Hindlimb muscle (tissue), 1 donor: ENCODE results near the gene MMP28. TPM values are rescaled to one million over a fixed set of nuclear protein-coding genes. Genes with fewer than 3 reads are reported as not detected.
"Not testable (repeated sequence)": the region's sequence is repeated elsewhere in the genome, so short reads cannot be mapped to it uniquely, and the experiment has no call there.

Experiments used
- DNase-seq: peaks from one replicate; pipeline ENCODE4 v3.0.0-alpha.2; 2013
- polyA plus RNA-seq: library from polyadenylated mRNA; unstranded; fragments of 120-200 nt; gene quantifications from one replicate; pipeline ENCODE4 v1.2.1, GENCODE V29; 2013; ENCODE audit not compliant: insufficient read length

Gene MMP28
- polyA plus RNA-seq, 1 donor = 4.5 TPM

- DNase-seq = no peak
These were observed 29.5 kb downstream of the MMP28 start for GRCh38 chr17:35765756-35766488.

DNA sequence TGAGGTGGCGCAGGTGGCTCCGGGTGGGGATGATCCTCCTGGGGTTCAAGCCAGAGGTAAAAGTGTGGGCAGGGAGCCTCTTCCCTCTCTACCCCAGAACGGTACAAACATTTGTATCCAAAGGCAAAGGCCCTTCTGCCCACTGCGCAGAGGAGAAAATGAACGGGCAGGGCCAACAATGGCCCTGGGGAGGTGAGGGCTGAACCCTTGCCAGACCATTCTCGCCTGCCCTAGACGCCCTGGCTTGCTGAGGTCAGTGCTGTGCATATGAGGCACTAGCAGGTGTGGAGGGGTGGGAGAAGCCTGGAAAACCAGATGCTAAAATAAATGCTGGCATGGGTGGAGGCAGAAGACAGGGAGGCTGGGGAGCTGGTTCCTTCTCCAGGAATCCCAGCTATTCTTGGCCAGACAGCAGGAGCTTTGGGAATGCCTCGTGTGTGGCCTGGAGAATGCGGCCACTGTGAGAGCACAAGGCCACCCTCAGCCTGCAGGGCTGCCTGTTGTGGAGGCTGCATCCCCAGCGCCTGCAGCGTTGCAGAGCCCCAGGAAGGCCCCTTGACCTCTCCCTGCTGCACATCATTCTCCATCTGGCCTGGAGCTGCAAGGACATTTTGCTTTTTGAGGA, 30.2 kb downstream of the MMP28 start:
- DNase-seq = no peak

- DNase-seq = peak; percentile 90
These were observed 31.1 kb downstream of the MMP28 start for GRCh38 chr17:35764123-35764991.

- no peak for DNase-seq
These were observed 31.7 kb downstream of the MMP28 start for GRCh38 chr17:35763767-35764122.

GRCh38 chr17:35761601-35762000, 33.8 kb downstream of the MMP28 start:
- no peak for DNase-seq

- no peak for DNase-seq
These were observed 34.9 kb downstream of the MMP28 start, which contains the start of gene C17orf50 for GRCh38 chr17:35760587-35760986. Gene C17orf50 (plus strand): TSS chr17:35760887. CDS start chr17:35760942, 55 bp downstream.

- no peak for DNase-seq
These were observed 38.2 kb downstream of the MMP28 start for GRCh38 chr17:35757243-35757642.

GRCh38 chr17:35752945-35753764, 42.3 kb downstream of the MMP28 start, which contains the start of gene GAS2L2:
Gene GAS2L2 (minus strand): TSS chr17:35753239. CDS start chr17:35752850, 389 bp downstream.
- DNase-seq = no peak

GRCh38 chr17:35752471-35752870, 43.0 kb downstream of the MMP28 start:
- DNase-seq = no peak

DNA sequence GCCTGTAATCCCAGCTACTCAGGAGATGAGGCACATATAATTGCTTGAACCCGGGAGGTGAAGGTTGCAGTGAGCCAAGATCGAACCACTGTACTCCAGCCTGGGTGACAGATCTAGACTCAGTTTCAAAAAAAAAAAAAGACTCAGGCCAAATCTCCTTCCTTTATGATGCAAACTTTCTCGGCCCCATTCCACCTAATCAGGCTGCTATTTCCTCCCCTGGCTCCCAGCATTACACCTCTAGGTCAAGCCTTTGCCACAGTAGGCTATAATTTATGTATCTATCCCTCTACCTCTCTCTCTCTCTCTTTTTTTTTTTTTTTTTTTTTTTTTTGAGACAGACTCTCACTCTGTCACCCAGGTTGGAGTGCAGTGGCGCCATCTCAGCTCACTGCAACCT, 43.9 kb downstream of the MMP28 start:
- not testable (repeated sequence) for DNase-seq

GRCh38 chr17:35750526-35751395, 44.7 kb downstream of the MMP28 start:
- no peak for DNase-seq

GRCh38 chr17:35749560-35750412, 45.7 kb downstream of the MMP28 start:
- DNase-seq = no peak

DNA sequence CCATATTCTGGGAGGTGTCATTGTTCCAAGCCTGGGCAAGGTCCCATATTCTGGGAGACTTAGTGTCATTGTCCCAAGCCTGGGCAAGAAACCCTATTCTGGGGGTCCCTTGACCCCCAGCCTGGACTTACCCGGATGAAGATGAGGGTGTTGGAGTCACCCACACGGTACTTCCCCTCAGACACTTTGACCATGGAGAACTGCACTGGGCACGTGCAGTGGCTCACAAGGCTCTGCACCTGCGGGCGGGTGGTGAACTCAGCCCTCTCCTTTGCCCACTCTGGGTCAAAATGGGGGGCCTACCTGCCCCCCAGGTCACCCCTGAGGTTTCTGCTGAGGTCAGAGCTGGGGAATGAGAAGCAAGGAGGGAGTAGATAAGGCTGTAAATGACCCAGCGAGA, 46.5 kb downstream of the MMP28 start:
- DNase-seq = no peak

GRCh38 chr17:35748341-35748841, 47.0 kb downstream of the MMP28 start:
- no peak for DNase-seq

DNA sequence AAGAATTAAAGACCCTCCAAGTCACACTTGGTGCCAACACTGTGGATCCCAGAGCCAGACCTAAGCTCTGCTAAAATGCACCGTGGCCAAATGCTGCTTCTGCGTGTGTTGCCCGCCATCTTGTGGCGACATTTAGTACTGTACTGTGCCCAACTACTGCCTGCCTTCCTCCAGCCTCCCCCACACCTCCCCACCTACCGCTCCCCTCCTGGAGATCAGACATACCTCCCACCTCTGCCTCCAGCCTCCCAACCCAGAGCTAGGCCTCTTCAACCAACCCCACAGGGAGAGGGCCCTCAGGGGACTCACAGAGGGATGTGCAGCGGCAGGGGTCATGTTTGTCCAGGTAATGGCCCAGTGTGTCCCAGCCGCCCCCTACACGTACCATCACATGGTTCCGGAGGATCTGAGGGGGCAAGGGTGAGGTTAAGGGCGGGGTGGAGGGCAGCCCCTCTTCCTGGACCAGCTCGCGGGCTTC, 47.9 kb downstream of the MMP28 start:
- peak; percentile 76 for DNase-seq

DNA sequence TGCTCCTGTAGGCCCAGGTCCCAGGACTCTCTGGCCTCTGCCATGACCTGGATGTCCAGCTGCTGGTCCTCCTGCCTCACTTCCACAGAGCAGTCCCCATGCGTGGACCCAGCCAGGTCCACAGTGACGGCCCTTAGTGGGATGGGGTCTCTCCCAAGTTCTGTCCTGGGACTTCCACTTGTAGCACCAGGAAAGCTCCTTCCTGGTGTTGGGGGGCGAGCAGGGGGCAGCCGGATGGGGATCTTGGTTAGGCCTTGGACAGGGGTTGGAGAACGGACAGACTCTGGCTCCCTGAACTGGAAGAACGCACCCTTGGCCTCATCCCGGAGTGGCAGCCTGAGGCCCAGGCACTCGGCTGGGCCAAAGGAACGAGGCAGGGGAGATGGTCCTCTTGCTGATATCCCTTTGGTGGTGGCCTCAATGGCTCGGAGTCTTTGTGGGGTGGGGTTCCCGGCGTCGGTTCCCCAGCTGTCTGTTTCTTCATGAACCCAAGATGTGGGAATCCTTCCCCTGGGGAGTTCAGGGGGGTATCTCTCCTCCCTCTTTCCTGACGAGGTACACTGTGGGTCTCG, 49.6 kb downstream of the MMP28 start:
- no peak for DNase-seq

GRCh38 chr17:35745246-35745645, 50.2 kb downstream of the MMP28 start:
- no peak for DNase-seq

DNA sequence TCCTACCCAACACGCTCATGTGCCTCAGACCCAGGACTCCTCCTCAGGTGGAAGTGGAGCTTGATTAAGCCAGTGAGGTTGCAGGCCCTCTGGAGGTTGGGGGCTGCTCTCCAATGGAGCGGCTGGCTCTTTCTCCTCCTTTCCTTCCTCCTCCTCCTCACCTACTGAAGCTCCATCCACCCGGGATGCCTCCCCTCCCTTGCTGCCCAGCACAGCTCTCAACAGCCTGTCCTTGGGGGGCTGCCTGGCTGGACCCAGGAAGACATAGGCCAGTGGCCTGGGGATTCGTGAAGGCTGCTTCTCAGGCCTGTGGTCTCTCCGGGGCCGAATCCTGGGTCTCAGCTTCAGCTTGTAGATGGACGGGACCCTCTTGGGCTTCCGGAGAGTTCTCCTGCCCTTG, 50.6 kb downstream of the MMP28 start:
- DNase-seq = no peak

- no peak for DNase-seq
These were observed 51.7 kb downstream of the MMP28 start for GRCh38 chr17:35743626-35744328.
